Ramos (cell line): ENCODE results near the gene GLP2R.

Experiments used
- in situ Hi-C: fragments of 300-500 bp; cut with MboI; formaldehyde crosslinking; loops from one replicate; pipeline ENCODE4 v1.14.3; 2022; ENCODE audit warnings: low sequenced_read_pairs; ENCODE audit not compliant: unreplicated experiment

Gene GLP2R

DNA sequence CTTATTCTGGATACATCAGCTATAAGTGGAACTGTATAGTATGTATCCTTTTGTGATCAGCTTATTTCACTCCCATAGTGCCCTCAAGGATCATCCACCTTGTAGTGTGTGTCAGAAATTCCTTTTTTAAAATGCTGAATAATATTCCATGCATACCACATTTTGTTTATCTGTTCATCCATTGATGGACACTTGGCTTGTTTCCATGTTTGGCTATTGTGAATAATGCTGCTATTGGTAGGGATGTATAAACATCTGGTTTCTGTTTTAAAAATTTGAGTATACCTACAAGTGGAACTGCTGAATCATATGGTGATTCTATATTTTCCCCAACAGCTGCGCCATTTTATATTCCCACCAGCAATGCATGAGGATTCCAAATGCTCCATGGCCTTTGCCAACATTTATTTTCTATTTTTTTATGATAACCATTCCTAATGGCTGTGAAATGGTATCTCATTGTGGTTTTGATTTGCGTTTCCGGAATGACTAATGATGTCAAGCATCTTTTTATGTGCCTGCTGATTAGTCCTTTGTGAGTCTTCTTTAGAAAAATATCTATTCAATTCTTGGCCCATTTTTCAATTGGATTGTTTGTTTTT, 67.8 kb downstream of the GLP2R start:
- in situ Hi-C loops: no loop called here

DNA sequence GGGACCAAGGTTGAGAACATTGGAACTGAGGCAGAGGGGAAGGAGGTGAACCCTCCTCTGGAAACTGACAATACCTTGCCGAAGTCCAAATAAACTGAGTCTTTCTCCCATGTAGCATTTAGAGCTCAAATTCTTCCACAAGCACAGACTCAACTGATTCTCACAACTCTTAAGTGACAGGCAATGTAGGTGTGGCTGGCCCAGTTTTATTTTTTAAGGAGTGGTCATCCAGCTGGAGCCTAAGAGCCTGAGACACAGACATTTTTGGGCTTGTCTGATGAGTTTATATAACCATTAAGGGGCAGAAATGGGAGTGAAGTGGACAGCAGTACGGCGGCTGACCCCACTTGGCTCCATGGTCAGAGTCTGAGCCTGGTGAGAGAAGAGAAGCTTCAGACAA, 68.5 kb downstream of the GLP2R start:
- in situ Hi-C loops: no loop called here

- in situ Hi-C loops: no loop called here
Measured at GRCh38 chr17:9895923-9896322, 70.2 kb downstream of the GLP2R start.

DNA sequence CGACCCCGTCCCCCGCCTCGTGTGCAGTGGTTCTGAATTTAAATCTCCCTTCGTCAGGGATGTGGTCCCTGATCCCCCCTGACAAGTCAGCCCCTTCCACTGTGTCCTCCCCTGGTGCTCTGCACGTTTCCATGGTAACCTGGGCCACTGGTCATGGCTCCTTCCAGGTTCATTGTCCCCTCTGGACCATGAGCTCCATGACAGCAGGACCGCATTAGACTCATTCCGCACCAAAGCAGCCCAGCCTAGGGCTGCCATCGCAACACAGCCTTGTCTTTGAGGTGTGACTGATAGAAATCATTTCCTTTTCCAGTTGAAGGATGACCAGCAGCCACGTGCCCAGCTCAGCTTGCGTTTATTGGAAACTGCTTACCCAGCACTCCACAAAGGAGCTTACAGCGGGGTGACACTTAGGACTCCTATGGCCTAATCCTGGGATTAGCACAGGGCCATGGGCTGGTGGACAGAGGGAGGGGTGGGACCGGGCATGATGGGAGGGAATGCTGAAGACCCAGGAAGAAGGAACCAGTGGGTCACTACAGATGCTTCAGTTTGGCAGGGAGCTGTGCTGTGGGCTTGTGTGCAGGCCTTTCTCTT, 71.7 kb downstream of the GLP2R start:
- in situ Hi-C loops: no loop called here

GRCh38 chr17:9898812-9899211, 73.1 kb downstream of the GLP2R start:
- in situ Hi-C loops: no loop called here

DNA sequence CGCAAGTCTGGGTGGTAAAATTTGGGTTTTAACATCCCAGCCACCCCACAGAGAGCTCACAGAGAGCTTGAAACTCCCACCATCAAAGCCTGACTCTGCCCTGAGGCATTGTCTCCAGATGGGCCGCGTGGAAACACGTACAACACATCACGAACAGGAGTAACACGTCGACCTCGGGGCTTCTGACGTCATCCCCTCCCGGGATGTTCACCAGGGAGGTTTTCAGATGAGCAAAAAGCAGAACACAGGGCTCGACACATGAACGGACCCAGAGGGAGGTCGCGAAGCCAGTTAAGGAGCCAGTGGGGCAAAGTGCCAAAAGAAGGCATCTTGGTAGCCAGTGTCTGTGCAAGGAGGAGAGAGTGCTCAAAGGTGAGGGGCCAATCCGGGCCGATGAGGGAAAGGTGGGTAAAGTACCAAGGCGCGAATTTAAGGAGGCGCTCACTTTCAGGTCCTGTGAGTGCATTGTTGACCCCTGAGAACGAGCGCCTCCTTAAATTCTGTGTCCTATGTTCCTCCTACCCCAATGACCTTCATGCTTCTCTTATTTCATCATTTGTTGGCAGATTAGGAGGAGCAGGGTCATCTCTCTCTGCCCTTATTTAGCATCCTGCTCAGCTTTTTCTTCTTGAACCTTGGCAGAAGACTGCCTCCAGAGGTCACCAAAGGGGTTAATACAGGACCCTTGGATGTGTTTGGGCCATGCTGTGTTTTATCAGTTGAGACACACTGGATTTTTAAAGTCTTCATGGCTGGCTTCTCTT, 73.7 kb downstream of the GLP2R start:
- in situ Hi-C loops: no loop called here

- in situ Hi-C loops: no loop called here
Measured at GRCh38 chr17:9900044-9900594, 74.4 kb downstream of the GLP2R start.

- in situ Hi-C loops: no loop called here
Measured at GRCh38 chr17:9900784-9901183, 75.1 kb downstream of the GLP2R start.

GRCh38 chr17:9902120-9902519, 76.4 kb downstream of the GLP2R start:
- in situ Hi-C loops: no loop called here

DNA sequence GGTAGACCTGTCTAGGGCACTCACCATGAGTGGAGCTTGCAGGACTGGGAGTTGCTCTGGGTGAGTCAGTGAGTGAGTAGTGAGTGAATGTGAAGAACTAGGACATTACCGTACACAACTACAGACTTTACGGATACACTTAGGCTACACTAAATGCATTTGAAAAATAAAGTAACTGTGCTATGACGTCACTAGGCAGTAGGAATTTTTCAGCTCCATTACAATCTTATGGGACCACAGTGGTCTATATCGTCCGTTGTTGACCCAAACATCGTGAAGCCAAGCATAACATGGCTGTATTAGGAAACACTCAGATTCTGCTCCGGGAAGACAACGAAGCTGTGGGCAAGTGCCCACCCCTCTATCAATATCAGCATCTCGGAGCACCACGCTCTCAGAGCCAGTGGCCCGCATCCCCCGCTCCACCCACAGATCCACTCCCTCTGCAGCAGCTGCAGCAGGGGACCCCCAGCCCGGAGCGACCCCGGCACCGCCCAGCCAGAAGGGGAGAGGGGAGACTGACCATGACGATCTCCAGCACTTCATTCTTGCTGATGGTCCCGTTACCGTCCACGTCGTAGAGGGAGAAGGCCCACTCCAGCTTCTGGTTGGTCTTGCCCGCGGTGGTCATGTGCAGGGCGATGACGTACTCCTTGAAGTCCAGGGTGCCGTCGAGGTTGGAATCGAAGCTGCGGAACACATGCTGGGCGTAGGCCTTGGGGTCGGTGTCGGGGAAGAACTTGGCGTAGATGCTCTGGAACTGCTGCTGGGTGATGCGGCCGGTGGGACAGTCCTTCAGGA, 78.8 kb downstream of the GLP2R start:
- in situ Hi-C loops: no loop called here

DNA sequence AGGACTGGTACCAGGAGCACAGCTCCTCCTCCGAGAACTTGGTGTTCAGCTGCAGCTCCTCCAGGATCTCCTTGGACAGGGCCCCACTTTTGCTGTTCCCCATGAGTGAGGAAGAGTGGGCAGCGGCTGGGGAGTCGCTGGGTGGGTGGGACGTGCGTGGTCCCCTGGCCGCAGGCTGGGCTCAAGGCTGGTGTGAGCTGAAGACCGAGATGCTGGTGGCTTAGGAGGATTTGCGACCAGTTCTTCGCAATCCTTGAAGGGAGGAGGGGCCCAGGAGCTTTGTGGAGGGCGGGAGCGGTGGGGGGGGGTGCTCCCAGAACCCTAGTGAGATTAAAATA, 79.3 kb downstream of the GLP2R start, which contains the start of gene RCVRN:
Gene RCVRN (minus strand): TSS at position 194 of the 338 bp plus-strand sequence. CDS start 91 bp downstream, at position 103.
- in situ Hi-C loops: no loop called here

DNA sequence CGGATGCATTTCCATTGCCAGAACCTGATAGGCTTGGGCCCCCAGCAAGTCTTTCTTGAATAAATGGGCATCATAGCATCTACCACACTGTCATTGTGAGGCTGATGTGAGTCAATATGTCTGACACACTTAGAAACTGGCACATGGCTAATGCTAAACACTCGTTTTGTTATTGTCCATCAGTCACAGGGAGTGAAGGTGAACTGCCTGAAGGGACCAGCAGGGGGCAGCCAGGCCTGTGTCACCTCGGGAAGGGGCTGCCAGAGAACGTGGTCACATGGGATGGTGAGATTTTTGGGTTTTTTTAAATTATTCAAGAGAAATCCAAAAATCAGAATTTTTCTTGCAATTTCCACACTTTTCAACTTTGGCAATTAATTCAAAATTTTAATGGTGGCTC, 80.2 kb downstream of the GLP2R start:
- in situ Hi-C loops: no loop called here

DNA sequence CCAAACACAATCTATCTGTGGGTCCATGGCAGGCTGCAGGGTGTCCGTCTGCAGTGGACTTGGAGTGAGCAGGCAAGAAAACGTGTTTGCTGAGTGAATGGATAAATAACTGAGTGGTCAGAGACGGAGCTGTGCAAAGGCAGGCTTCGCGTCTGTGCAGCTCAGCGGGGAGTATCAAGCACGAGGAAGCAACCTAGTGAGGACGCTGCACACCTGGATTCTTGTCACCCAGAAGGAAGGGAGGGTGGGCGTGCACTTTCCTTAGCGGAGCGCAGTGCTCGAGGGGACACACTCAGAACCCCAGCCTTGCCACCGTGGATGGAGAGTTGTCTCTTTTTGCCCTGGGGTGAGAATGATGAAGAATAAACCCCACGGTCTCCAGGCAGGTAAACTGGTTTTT, 80.9 kb downstream of the GLP2R start:
- in situ Hi-C loops: no loop called here

GRCh38 chr17:9907131-9907530, 81.4 kb downstream of the GLP2R start:
- in situ Hi-C loops: no loop called here

DNA sequence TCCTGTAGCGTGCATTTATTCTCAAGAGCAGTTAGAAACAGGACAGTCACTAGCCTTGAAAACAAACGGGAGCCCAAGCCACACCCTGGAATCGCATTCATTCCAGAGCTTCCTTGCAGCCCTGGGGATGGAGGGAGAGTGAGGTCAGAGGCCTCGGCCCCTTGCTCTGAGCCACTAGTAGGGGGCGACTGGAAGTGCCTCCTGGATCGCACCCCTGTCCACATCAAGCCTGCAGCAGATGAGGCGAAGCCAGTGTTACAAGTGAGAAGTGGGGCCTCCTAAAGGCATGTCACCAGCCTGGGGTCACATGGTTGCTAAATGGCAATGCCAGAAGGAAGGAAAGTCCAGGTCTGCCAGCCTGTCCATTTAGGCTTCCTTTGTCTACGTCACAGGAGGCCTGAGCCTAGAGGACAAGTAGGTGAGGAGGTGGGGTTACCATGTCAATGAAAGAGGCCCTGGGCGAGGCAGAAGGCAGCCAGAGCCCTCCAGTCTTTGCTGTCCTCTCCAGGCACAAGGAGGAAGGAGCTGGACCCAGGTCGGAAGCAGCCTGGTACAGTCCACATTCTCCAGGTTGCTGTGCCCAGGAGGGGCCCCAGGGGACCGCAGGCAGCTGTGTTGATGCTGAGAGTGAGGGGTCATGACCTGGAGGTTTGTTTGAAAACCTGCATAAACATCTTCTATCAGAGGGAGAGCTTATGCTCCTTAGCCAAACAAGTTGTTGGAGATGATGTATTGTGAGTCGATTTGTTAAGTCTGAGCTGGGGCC, 82.3 kb downstream of the GLP2R start:
- in situ Hi-C loops: no loop called here

DNA sequence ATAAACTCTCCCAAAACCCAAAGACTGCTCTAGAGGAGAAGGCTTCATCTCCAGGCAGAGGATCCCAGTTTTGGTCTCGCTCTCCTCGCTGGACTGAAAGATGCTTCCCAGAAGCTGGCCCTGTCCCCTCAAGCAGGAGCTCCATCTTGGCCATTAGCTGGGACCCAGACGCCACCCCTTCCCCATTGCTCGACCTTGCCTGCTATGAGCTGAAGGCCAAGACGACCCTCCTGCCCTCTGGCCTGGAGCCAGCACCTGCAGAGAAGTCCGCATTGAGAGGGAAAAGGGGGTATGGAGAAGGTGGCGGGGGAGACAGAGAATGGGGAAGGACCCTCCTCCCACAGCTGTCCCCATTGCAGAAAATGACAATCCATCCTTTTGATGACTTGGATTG, 82.9 kb downstream of the GLP2R start:
- in situ Hi-C loops: no loop called here

- in situ Hi-C loops: no loop called here
Measured at GRCh38 chr17:9911089-9911488, 85.4 kb downstream of the GLP2R start.

GRCh38 chr17:9912121-9913099, 86.7 kb downstream of the GLP2R start:
- in situ Hi-C loops: no loop called here

GRCh38 chr17:9913476-9913875, 87.8 kb downstream of the GLP2R start:
- in situ Hi-C loops: no loop called here
